Activated CD8-positive, alpha-beta T cell treated with anti-CD3 and anti-CD28 coated beads, Interleukin-2, amount 10 ng/mL, durations not matched to agents 7 days and 5 days (primary cell): ENCODE results near the gene PTPRM. TPM values are rescaled to one million over a fixed set of nuclear protein-coding genes. Genes with fewer than 3 reads are reported as not detected.

Source experiments
- ATAC-seq: fragments of 150-1000 bp; cut with Tn5 transposase; one replicate; pipeline ENCODE4 v1.10.0; 2021; ENCODE audit warnings: moderate library complexity
- CTCF ChIA-PET: fragments of 350-600 bp; sonication (Branson Sonifier 250); formaldehyde crosslinking; loops from one replicate; lab custom pipeline; 2021; ENCODE audit warnings: antibody characterized with exemption; lab: Charles Lee
- POLR2A ChIA-PET: fragments of 350-600 bp; sonication (Branson Sonifier 250); formaldehyde crosslinking; loops from one replicate; lab custom pipeline; 2021; ENCODE audit warnings: antibody characterized with exemption; lab: Charles Lee
- DNase-seq: peaks from one replicate; pipeline ENCODE4 v3.0.0-alpha.2; 2020
- H3K27ac Mint-ChIP-seq: one replicate; pipeline ENCODE4 v1.8.0; 2021; ENCODE audit warnings: mild to moderate bottlenecking, mixed read lengths
- H3K27me3 Mint-ChIP-seq: one replicate; pipeline ENCODE4 v1.8.0; 2021; ENCODE audit warnings: low read depth, mixed read lengths
- H3K36me3 Mint-ChIP-seq: one replicate; pipeline ENCODE4 v1.8.0; 2021; ENCODE audit warnings: low read depth, mixed read lengths
- H3K4me1 Mint-ChIP-seq: one replicate; pipeline ENCODE4 v1.8.0; 2021; ENCODE audit warnings: low read depth, mixed read lengths
- H3K4me3 Mint-ChIP-seq: one replicate; pipeline ENCODE4 v1.8.0; 2021; ENCODE audit warnings: mild to moderate bottlenecking, mixed read lengths
- H3K9me3 Mint-ChIP-seq: one replicate; pipeline ENCODE4 v1.8.0; 2022; ENCODE audit warnings: mixed read lengths; ENCODE audit not compliant: insufficient read depth
- total RNA-seq, 2 experiments: library from RNA; stranded (reverse); gene quantifications; one replicate each; pipeline ENCODE4 v1.2.3, GENCODE V29; 2021

Gene PTPRM
- total RNA-seq, 2 experiments from 2014 or later, result 0.76 to 1.0 TPM

DNA sequence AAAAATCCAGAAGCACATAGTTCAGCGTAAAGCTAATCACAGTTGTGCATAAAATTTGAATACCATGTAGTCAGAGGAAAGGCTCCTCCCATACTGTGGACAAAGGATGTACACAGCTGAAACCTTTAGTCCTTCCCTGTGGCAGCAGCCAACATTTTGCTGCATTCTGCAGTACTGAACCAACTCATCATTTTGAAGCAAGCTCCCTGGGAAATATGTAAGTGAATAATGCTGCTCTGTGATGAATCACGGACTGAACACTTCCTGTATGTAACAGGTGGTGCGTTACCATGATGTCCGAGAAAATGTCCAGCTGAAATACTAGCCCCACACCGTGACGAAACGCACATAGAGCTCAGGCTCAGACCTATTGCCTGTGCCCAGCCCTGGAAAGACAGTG is 621.1 kb downstream of the PTPRM start:
- CTCF ChIA-PET, result no interaction called here
- Mint-ChIP-seq H3K36me3 (no peaks in the 10 kb centered on the region), H3K9me3 (no peaks in the 10 kb centered on the region), H3K4me3 (no peak overlapping the region), H3K4me1 (no peaks in the 10 kb centered on the region), H3K27me3 (no peaks in the 10 kb centered on the region), H3K27ac (no peak overlapping the region)
- ATAC-seq (no peak), DNase-seq (no peak)
- POLR2A ChIA-PET, result no interaction called here

- no peaks in the 10 kb centered on the region for H3K4me1 Mint-ChIP-seq
- H3K9me3 Mint-ChIP-seq, result no peaks in the 10 kb centered on the region
- no peak overlapping the region for H3K4me3 Mint-ChIP-seq
- ATAC-seq (no peak), DNase-seq (no peak)
- CTCF ChIA-PET, result no interaction called here
- POLR2A ChIA-PET, result no interaction called here
- H3K27ac Mint-ChIP-seq, result no peak overlapping the region
- H3K27me3 Mint-ChIP-seq, result no peaks in the 10 kb centered on the region
- H3K36me3 Mint-ChIP-seq, result no peaks in the 10 kb centered on the region
Observed at GRCh38 chr18:8190980-8191379, 623.9 kb downstream of the PTPRM start.

DNA sequence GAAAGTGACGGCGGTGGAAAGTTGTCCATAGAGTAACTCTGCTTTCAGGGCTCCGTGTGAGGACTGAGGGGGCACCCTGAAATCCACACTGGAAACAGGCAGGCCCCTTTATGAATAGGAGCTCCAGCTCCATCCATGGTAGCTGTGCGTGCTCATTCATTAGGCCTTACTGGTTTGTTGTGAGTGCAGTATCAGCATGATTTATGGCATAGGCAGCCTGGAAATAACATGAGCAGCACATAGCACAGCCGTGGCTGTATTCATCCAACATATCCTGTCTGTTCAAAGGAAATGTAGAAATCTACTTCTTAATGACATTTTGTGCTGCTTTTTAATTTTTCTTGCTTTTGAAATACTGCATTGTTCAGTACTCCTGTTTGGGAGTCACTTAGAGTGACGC is 627.3 kb downstream of the PTPRM start:
- H3K27me3 Mint-ChIP-seq, result no peaks in the 10 kb centered on the region
- CTCF ChIA-PET, result no interaction called here
- ATAC-seq, result no peak

DNA sequence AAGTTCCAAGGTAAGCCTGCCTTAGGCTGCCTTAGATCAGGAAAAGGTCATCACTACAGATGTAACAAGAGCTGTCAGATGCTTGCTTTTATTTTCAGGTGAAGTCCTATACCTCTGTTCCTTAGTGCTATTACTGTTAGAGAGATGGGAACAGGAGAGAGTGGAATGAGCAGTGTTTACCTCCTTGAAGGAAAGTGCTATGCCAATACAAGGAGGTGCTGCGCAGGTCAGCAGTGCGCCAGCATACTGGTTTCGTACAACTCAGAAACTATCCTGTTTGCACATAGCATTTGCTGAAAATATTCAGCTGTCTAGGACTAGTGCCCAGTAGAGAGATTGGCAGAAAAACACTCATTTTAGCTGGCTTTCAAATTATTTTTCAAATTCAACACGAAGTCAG is 629.1 kb downstream of the PTPRM start:
- no peaks in the 10 kb centered on the region for H3K36me3 Mint-ChIP-seq
- no peak for DNase-seq
- no peak overlapping the region for H3K4me3 Mint-ChIP-seq
- no peak overlapping the region for H3K27ac Mint-ChIP-seq
- no peaks in the 10 kb centered on the region for H3K27me3 Mint-ChIP-seq
- H3K4me1 Mint-ChIP-seq, result no peaks in the 10 kb centered on the region
- no peak for ATAC-seq
- ChIA-PET POLR2A (no interaction called here), CTCF (no interaction called here)
- H3K9me3 Mint-ChIP-seq, result no peaks in the 10 kb centered on the region

More for the DNA sequence above, 627.3 kb downstream of the PTPRM start:
- POLR2A ChIA-PET, result no interaction called here
- Mint-ChIP-seq H3K9me3 (no peaks in the 10 kb centered on the region), H3K27ac (no peak overlapping the region), H3K4me3 (no peak overlapping the region), H3K4me1 (no peaks in the 10 kb centered on the region), H3K36me3 (no peaks in the 10 kb centered on the region)
- no peak for DNase-seq

DNA sequence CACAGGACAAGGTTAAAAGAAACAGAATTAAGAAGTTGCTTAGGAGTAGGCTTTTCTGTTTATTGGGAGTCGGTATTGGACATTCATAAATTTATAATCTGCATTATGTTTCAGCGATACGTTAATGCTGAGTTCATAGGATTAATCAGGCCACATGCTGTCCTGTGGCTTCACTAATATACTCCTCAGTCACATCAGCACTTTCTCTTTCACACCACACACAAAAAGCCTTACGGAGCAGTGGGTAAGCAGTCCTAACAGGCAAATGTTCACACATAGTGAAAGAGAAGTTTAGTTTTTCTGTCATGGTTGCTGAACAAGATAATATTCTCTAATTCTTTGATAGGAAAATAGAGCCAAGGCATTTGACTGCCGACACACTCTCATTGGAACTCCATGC is 630.4 kb downstream of the PTPRM start:
- CTCF ChIA-PET, result no interaction called here
- Mint-ChIP-seq H3K27ac (no peak overlapping the region), H3K4me3 (no peak overlapping the region), H3K36me3 (no peaks in the 10 kb centered on the region), H3K27me3 (no peaks in the 10 kb centered on the region), H3K9me3 (no peaks in the 10 kb centered on the region), H3K4me1 (no peaks in the 10 kb centered on the region)
- ATAC-seq (no peak), DNase-seq (no peak)
- POLR2A ChIA-PET, result no interaction called here

DNA sequence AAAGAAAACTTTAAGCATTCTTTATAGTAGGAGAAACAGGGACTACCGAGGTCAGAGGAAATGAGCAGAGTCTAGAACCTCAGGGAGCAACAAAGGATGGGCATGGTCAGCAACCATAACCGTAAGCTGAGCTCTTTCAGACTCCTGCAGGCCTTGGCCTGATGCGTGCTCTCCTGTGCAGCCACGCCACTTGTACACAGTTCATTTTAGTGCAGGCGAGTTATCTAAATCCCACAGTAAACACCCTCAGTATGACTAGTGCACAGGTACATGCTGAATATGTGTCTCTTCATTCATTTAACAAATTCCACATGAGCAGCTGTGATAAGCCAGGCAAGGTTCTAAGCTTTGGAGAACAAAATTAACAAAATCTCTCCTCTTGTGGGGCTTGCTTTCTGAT is 640.9 kb downstream of the PTPRM start:
- no peaks in the 10 kb centered on the region for H3K27me3 Mint-ChIP-seq
- no peaks in the 10 kb centered on the region for H3K9me3 Mint-ChIP-seq
- H3K4me3 Mint-ChIP-seq, result no peak overlapping the region
- no peak for ATAC-seq
- H3K4me1 Mint-ChIP-seq, result no peaks in the 10 kb centered on the region
- CTCF ChIA-PET, result no interaction called here
- H3K27ac Mint-ChIP-seq, result no peak overlapping the region
- no peak for DNase-seq
- H3K36me3 Mint-ChIP-seq, result no peaks in the 10 kb centered on the region
- POLR2A ChIA-PET, result no interaction called here

- Mint-ChIP-seq H3K4me1 (no peaks in the 10 kb centered on the region), H3K27me3 (no peaks in the 10 kb centered on the region), H3K36me3 (no peaks in the 10 kb centered on the region), H3K9me3 (no peaks in the 10 kb centered on the region), H3K27ac (no peak overlapping the region), H3K4me3 (no peak overlapping the region)
- ChIA-PET POLR2A (no interaction called here), CTCF (no interaction called here)
- ATAC-seq, result no peak
- no peak for DNase-seq
Observed at GRCh38 chr18:8208716-8209115, 641.6 kb downstream of the PTPRM start.

DNA sequence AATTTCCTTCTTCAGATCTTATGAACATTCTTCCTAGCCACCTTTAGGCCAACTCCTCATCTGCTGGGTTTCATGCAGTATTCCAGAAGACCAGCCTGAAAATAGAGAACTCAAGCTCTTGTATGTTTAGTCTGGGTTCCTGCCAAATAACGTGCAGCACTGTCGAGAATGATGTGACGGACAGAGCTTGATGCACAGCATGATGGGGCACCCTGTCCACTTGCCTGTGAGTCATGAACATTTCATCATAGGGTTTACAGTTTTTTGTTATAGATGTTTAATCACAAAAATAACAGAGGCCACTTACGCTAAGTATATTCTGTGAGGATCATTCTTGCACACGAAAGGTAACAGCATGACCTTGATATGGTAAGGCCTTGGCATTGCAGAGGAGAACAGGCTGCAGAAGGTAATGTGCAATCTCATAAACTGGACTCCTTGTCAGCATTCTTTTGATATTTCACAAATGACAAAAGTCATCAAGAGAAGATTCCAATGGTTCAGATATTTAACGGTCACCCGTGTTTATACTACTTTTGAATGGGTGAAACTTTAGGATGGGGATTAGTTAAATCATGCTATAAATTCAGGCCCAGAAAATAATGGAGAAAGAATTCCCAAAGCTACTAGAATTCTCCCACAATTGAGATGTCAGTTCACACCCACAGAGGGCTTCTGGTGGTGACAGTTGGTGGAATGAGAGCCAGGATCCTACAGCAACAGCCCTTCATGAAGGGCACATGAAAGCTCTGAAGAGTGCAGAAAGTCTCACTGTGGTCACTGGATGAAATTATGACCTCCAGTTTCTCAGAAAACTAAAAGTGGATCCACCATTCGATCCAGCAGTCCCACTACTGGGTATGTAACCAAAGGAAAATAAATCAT is 646.0 kb downstream of the PTPRM start:
- Mint-ChIP-seq H3K36me3 (no peaks in the 10 kb centered on the region), H3K27me3 (no peaks in the 10 kb centered on the region), H3K4me3 (no peak overlapping the region), H3K27ac (no peak overlapping the region), H3K9me3 (no peaks in the 10 kb centered on the region), H3K4me1 (no peaks in the 10 kb centered on the region)
- ATAC-seq (no peak), DNase-seq (no peak)
- POLR2A ChIA-PET, result no interaction called here
- CTCF ChIA-PET, result no interaction called here

GRCh38 chr18:8215741-8216140 is 648.6 kb downstream of the PTPRM start:
- Mint-ChIP-seq H3K9me3 (no peaks in the 10 kb centered on the region), H3K36me3 (no peaks in the 10 kb centered on the region), H3K27me3 (no peaks in the 10 kb centered on the region), H3K4me3 (no peak overlapping the region), H3K4me1 (no peaks in the 10 kb centered on the region), H3K27ac (no peak overlapping the region)
- POLR2A ChIA-PET, result no interaction called here
- CTCF ChIA-PET, result no interaction called here
- ATAC-seq (no peak), DNase-seq (no peak)

DNA sequence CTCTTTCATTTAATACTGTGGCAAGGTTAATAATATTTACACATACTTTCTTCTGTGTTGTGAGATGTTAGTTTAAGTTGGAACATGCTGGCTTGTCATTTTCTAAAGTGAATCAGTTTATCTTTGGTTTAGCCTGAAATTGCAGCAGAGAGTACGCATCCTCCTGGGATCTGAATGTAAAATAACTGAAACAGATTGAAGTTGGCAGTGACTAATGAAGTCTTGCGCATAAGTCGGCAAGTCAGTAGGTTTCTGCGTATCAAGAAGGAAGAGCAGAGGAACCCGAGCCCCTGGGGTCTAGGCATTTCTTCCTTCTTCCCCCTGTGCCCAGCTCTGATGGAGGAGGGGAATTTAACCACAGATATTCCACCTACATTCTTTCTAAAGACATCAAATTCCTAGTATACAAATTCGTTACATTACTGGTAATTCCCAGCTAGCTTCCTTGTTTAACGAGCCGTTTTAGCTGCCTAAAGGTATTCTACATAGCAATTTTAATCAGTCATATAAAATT is 650.0 kb downstream of the PTPRM start:
- no peak overlapping the region for H3K27ac Mint-ChIP-seq
- ATAC-seq (no peak), DNase-seq (no peak)
- H3K36me3 Mint-ChIP-seq, result no peaks in the 10 kb centered on the region
- no peak overlapping the region for H3K4me3 Mint-ChIP-seq
- ChIA-PET CTCF (no interaction called here), POLR2A (no interaction called here)
- no peaks in the 10 kb centered on the region for H3K4me1 Mint-ChIP-seq
- H3K27me3 Mint-ChIP-seq, result no peaks in the 10 kb centered on the region
- H3K9me3 Mint-ChIP-seq, result no peaks in the 10 kb centered on the region

- DNase-seq (no peak), ATAC-seq (no peak)
- Mint-ChIP-seq H3K27me3 (no peaks in the 10 kb centered on the region), H3K4me1 (no peaks in the 10 kb centered on the region), H3K9me3 (no peaks in the 10 kb centered on the region), H3K27ac (no peak overlapping the region), H3K4me3 (no peak overlapping the region), H3K36me3 (no peaks in the 10 kb centered on the region)
- CTCF ChIA-PET, result no interaction called here
- POLR2A ChIA-PET, result no interaction called here
Observed at GRCh38 chr18:8218197-8218596, 651.1 kb downstream of the PTPRM start.

DNA sequence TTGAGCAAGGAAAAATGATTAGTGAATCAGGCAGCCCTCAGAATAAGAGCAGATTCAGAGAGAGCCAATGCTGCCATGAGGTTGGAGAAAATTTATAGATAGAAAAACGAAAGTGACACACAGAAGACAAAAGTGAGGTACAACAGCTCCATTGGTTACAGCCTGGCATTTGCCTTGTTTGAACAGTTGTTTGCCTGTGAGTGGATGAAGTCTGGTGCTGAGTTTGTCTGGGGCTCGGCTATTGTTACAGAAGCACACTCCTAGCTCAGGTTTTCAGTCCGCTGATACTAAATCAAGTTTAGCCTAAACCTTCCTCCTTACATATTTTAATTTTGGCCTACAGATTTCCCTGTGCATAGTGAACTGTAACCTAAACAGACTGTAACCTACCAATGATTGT is 654.3 kb downstream of the PTPRM start:
- Mint-ChIP-seq H3K36me3 (no peaks in the 10 kb centered on the region), H3K27ac (no peak overlapping the region), H3K9me3 (no peaks in the 10 kb centered on the region), H3K4me1 (no peaks in the 10 kb centered on the region), H3K4me3 (no peak overlapping the region), H3K27me3 (no peaks in the 10 kb centered on the region)
- DNase-seq, result no peak
- CTCF ChIA-PET, result no interaction called here
- ATAC-seq, result no peak
- POLR2A ChIA-PET, result no interaction called here
